NOMO-1 treated with DMSO at 0.1 percent for 48 hours (cell line): ENCODE results near the gene SPN.
"Not testable (repeated sequence)": the region's sequence is repeated elsewhere in the genome, so short reads cannot be mapped to it uniquely, and the experiment has no call there.

Source experiments
- DNase-seq: peaks from one replicate; lab custom pipeline; 2025; ENCODE audit not compliant: unreplicated experiment; lab: John Stamatoyannopoulos, UW

The SPN gene

DNA sequence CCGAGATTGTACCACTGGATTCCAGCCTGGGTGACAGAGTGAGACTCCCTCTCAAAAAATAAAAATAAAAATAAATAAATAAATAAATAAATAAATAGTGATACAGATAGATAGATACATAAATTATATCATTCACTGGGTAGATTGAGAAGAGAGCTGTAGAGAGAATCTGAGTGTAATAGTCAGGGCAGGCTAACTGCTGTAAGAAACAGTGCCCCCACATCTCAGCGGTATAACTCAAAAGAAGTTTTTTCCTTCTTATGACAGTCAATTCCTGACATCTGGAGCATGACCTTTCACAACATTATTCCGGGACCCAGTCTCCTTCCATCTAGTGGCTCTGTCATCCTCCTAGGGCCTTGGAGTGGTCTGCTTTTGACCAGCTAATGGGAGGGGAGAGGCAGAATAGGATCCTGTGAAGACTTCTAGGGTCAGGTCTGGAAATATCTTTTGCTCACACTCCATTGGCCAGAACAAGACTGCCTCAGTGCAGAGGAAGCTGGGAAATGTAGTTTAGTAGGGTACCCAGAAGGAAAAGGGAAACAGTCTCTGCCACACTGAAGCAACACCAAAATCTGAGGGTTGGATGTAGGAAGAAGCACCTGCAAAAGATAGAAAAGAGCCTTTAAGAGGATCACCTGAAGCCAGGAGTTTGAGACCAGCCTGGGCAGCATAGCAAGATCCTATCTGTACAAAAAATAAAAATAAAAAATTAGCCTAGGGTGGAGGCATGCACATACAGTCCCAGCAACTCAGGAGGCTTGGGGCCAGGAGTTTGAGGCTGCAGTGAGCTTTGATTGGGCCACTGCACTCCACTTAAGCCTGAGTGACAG lies 13.0 kb downstream of the SPN start:
- peak; percentile 82 for DNase-seq

DNA sequence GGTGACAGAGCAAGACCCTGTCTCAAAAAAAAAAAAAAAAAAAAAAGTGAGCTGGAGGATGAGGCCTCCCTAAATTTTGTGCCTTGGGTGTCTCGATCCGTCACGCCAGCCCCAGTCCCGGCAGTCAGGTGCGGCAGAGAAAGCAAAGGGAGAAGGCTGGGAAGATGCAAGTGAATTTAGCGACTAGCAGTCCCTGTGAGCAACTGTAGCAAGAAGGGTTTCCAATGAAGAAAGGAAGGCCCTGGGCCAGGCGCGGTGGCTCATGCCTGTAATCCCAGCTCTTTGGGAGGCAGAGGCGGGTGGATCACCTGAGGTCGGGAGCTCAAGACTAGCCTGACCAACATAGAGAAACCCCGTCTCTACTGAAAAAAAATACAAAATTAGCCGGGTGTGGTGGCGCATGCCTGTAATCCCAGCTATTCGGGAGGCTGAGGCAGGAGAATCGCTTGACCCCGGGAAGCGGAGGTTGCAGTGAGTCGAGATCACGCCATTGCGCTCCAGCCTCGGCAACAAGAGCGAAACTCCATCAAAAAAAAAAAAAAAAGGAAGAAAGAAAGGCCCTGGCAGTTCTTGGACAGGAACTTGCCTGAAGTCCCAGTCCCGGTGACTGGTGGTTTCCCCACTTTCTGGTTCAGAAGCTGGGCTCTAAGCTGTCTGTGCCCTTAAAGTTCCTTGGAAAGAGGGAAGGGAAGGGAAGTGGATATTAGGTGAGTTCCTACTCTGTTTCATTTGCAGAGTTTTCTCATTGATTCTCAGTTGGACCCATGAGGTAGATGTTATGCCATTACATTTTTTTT lies 14.1 kb downstream of the SPN start:
- no peak for DNase-seq

DNA sequence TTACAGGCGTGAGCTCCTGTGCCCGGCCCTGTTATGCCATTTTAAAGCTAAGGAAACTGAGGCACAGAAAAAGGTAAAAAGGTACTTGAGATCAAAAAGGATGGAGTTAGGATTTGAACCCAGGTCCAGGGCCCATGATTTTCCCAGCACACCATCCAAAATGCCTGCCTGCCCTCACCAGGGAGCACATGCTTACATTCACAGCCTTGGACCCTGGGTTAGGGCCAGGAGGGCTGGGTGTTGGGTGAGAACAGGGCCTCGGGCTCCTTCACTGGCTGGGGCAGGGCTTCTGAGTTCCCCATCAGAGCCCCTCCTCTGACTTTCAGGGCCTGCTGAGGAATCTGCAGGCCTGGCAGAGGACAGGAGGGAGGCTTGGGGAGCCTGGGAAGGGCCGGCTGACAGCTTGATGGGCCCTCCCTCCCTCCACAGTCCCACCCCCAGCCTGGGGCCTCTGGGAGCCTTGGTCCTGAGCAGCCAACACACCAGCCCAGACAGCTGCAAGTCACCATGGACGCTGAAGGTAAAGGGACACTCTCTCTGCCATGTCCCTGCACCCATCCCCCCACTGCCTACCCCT lies 15.7 kb downstream of the SPN start, which contains the start of gene QPRT:
QPRT (plus strand) TSS at position 490 of the 577 bp plus-strand sequence; CDS start at position 508, 18 bp downstream.
- peak; percentile 32 for DNase-seq

DNA sequence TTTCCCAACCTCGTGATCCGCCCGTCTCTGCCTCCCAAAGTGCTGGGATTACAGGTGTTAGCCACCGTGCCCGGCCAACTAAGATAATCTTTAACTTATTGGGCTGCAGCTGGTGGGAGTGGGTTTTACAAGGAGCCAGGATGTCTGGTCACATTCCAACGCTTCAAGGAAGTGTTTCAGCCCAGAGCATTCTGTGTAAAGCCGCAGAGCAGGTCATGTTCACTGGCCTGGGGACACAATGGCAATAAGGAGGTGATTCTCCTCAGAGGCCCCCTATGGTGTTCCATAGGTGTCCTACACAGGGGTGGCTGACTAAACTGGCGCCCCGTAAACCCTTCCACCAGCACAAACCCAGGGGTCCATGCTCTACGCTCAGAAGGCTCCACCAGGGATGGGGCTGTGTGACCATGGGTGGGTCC lies 17.1 kb downstream of the SPN start:
- DNase-seq = no peak

DNA sequence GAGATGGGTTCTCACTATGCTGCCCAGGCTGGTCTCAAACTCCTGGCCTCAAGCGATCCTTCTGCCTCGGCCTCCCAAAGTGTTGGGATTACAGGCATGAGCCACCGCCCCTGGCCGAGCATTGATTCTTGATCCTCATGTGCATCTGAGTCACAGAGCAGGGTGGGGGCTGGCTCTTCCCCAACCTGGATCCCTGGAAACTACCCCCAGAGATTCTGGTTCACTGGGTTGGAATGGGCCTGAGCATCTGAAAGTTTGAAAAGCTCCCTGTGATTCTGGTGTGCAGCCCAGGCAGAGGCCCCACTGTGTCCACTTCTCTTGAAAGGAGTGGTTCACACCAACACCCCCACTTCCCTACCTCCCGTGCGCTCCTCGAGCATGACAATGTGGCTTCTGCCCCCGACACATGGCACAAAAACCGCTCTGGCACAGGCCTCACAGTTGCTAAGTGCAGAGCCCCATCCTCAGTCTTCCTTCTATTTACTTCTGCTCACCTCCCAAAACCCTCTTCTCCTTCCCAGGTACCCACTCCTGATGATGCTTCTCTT lies 20.6 kb downstream of the SPN start:
- DNase-seq = no peak

DNA sequence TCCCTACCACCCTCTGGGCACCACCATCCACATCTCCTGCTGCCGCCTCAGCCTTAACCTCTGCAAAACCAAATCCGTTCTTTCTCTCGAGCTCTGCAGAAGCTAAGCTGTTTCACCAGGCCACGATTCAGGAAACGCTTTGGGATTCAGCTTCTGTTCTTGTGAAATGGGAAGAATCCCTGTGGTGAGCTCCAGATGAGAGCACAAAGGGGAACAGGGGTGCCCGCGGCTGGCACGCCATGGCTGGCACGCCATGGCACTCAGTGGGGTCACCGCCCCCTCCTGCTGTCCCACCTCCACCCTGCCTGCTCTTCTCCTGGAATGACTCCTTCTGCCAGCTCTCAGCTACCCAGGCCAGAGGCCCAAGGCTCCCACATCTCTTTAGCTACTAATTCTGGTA lies 21.6 kb downstream of the SPN start:
- no peak for DNase-seq

DNA sequence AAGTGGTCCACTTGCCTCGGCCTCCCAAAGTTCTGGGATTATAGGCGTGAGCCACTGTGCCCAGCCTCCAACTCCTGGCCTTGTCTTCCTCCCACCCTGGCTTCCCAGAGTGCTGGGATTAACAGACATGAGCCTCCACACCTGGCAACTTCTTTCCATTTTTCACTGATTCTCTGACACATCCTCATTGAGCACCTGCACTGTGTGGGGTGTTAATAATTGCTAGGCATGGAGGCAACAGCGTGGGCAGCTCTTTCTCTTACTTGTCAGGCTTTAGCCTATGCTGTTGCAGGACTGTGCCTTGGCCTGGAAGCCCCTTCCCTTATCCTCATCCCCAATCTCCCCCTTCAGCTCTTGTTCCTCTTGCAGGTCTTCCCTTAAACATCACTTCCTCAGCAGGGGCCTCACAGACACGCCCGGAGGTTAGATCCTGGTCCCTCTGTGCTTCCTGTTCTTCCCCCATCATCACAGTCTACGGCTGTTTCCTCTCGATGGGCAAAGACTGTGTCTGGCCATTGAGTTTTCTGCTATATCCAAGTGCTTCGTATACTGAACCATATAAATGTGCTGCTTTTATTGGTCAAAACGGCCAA lies 23.8 kb downstream of the SPN start:
- DNase-seq = peak; percentile 57

DNA sequence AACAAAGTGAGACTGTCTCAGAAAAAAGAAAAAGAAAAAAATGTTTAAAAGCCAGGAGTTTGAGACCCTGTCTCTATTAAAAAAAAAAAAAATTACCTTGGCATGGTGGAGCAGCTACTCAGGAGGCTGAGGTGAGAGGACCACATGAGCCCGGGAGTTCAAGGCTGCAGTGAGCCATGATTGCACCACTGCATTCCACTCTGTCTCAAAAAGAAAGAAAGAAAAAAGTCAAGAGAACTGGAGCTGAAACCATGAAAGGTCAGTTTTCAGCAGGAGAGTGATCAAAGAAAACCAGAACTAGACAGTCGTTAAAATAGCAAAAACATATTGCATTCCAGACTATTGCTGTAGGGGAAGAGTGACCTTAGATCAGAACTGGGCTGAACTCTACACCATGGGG lies 24.7 kb downstream of the SPN start:
- DNase-seq = no peak

DNA sequence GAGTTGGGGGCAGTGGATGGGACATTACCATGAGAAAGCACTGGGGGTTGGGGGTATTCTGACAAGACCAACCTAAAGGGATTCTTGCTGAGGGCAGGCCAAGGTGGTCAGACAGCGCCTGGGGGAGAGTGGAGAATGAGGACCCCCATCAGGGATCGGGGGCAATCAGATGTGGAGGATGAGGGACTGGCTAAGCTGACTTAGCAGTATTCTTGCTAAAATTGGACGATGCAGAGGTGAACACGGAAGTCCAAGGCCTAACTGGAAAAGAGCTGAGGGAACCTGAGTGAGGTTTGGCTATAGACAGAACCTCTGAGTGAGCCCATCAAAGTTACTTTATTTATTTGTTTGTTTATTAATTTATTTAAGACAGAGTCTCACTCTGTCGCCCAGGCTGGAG lies 25.1 kb downstream of the SPN start:
- DNase-seq = no peak

DNA sequence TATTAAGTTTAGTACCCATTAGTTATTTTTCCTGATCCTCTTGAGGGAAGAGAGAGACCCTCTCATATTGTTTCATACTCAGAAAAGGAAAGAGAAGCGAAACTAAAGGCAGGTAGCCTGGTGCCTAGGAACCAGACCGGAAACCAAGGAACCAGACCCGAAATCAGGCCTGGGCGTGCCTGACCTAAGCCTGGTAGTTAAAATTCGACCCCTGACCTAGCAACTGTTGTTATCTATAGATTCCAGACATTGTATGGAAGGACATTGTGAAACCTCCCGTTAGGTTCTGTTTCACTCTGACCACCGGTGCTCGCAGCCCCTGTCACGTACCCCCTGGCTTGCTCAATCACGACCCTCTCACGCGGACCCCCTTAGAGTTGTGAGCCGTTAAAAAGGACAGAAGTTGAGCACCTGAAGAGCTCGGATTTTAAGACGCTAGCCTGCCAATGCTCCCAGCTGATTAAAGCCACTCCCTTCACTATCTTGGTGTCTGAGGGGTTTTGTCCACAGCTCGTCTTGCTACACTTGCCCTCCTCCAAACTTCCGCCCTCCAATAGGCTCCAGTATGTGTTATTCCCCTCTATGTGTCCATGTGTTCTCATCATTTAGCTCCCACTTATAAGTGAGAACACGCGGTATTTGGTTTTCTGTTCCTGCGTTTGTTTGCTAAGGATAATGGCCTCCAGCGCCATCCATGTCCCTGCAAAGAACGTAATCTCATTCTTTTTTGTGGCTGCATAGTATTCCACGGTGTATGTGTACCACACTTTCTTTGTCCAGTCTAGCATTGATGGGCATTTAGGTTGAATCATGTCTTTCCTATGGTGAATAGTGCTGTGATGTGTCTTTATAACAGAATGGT lies 26.7 kb downstream of the SPN start:
- peak; percentile 45 for DNase-seq

DNA sequence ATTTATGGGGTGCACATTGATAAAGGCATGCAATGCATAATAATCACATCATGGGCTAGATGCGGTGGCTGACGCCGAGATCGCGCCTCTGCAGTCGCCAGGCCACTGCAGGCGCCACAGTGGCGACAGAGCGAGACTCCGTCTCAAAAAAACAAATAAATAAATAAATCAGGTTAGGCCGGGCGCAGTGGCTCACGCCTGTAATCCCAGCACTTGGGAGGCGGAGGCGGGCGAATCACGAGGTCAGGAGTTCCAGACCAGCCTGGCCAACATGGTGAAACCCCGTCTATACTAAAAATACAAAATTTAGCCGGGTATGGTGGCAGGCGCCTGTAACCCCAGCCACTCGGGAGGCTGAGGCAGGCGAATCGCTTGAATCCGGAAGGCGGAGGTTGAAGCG lies 29.6 kb downstream of the SPN start:
- not testable (repeated sequence) for DNase-seq

DNA sequence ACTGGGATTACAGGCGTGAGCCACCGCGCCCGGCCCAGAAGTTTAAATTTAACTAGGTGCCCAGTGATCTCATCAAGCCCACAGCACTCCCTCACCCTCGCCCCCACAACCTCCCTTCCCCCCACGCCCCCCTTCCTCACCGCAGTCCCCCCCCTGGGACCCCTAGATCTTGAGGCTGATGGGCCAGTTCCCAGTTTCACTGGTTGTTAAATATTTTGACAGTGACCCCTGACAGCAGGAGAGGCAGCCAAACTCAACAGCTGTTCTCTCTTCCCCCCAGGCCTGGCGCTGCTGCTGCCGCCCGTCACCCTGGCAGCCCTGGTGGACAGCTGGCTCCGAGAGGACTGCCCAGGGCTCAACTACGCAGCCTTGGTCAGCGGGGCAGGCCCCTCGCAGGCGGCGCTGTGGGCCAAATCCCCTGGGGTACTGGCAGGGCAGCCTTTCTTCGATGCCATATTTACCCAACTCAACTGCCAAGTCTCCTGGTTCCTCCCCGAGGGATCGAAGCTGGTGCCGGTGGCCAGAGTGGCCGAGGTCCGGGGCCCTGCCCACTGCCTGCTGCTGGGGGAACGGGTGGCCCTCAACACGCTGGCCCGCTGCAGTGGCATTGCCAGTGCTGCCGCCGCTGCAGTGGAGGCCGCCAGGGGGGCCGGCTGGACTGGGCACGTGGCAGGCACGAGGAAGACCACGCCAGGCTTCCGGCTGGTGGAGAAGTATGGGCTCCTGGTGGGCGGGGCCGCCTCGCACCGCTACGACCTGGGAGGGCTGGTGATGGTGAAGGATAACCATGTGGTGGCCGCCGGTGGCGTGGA lies 31.5 kb downstream of the SPN start:
- DNase-seq = no peak

DNA sequence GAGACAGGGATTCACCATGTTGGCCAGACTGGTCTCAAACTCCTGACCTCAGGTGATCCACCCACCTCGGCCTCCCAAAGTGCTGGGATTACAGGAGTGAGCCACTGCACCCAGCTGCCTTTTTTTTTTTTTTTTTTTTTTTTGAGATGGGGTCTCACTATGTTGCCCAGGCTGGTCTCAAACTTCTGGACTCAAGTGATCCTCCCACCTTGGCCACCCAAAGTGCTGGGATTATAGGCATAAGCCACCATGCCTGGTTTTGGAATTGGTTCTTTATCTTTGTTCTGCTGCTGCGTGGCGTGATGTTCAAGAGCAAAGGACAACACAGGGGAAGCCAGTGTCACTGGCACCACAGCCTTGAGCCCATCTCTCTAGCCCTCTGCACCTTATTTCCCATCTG lies 32.6 kb downstream of the SPN start:
- DNase-seq = not testable (repeated sequence)

DNA sequence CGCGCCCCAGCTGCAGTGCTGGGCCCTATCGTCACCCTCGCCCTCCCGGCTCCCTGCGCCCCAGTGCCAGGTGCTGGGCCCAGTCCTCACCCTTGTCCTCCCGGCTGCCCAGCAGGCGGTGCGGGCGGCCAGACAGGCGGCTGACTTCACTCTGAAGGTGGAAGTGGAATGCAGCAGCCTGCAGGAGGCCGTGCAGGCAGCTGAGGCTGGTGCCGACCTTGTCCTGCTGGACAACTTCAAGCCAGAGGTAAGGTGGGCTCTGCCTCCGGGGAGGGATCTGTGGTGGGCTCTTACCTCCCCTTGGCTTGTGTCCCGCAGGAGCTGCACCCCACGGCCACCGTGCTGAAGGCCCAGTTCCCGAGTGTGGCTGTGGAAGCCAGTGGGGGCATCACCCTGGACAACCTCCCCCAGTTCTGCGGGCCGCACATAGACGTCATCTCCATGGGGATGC lies 33.9 kb downstream of the SPN start:
- no peak for DNase-seq

DNA sequence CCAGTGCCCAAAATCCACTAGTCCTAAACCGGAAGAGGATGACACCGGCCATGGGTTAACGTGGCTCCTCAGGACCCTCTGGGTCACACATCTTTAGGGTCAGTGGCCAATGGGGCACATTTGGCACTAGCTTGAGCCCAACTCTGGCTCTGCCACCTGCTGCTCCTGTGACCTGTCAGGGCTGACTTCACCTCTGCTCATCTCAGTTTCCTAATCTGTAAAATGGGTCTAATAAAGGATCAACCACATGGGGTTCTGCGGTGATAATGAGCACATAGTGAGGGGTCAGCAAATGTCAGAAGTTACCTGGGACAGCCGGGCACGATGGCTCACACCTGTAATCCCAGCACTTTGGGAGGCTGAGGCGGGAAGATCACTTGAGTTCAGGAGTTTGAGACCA lies 34.3 kb downstream of the SPN start:
- no peak for DNase-seq

DNA sequence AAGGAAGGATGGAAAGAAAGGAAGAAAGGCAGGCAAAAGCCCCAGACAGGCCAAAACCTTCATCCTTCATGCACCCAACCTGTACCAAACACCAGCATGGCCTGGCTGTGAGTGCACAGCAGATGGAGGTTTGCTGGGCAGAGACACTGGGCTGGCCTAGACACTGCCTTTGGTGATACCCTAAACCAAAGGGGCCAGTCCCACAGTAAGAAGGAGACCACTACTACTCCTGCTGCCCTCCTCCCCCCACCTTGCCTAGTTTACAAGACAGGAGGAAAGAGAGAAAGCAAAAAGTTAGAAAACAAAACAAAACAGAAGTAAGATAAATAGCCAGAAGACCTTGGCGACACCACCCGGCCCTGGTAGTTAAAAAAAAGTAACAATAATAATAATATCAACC lies 35.0 kb downstream of the SPN start:
- DNase-seq = no peak

DNA sequence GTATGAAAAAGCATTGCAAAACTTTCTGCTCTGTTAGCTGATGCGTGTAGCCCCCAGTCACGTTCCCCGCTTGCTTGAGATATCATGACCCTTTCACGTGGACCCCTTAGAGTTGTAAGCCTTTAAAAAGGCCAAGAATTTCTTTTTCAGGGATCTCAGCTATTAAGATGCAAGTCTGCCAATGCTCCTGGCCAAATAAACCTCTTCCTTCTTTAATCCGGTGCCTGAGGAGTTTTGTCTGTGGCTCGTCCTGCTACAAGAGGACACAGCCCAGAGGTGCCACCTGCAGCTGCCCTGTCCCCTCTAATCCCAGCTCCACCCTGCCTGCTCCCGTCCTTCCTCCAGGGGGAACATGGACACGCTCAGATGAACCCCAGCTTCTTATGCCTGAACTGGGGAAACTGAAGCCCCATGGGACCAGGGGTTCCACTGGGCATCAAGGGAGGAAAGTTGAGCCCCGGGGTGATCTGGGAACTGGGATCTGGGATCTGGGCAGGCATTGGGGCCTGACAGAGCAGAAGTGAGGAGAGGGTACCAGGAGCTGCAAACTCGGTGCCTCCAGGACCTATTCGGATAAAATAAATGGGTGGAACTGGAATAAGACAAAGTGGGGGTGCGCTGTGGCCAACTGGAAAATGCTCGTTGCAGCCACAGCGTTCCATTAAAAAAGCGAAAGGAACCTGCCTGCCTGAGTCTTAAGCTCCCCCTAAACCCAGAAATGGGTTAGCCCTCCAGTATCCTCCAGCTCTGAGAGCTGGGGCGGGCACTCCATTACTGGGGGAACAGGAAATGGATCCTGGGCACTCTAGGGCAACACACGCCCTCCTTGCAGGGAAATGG lies 35.7 kb downstream of the SPN start:
- DNase-seq = no peak
